Osteocyte (in vitro differentiated cells): Measurements from ENCODE around the gene SMARCE1. TPM values are rescaled to one million over a fixed set of nuclear protein-coding genes. Genes with fewer than 3 reads are reported as not detected.

Source experiments
- DNase-seq: peaks from one replicate; pipeline ENCODE4 v3.0.0; 2021; ENCODE audit warnings: mixed read lengths; ENCODE audit not compliant: unreplicated experiment; ENCODE audit errors: extremely low spot score
- H3K27ac Mint-ChIP-seq: one replicate; pipeline ENCODE4 v1.8.0; 2021; ENCODE audit warnings: mild to moderate bottlenecking, mixed read lengths; ENCODE audit not compliant: unreplicated experiment
- H3K27me3 Mint-ChIP-seq: one replicate; pipeline ENCODE4 v1.8.0; 2021; ENCODE audit warnings: mixed read lengths; ENCODE audit not compliant: unreplicated experiment
- H3K36me3 Mint-ChIP-seq: one replicate; pipeline ENCODE4 v1.8.0; 2021; ENCODE audit warnings: mixed read lengths; ENCODE audit not compliant: unreplicated experiment
- H3K4me1 Mint-ChIP-seq: one replicate; pipeline ENCODE4 v1.8.0; 2021; ENCODE audit warnings: mixed read lengths; ENCODE audit not compliant: unreplicated experiment
- H3K4me3 Mint-ChIP-seq: one replicate; pipeline ENCODE4 v1.8.0; 2021; ENCODE audit warnings: mild to moderate bottlenecking, moderate library complexity, mixed read lengths; ENCODE audit not compliant: unreplicated experiment
- H3K9me3 Mint-ChIP-seq: one replicate; pipeline ENCODE4 v1.8.0; 2021; ENCODE audit warnings: mixed read lengths; ENCODE audit not compliant: unreplicated experiment
- total RNA-seq: library from RNA; stranded (reverse); gene quantifications from 2 replicates; pipeline ENCODE4 v1.2.1, GENCODE V29; 2021
- TF ChIP-seq, protein P1 (sequence below): fragments of 200-600 bp; sonication (generic); IDR thresholded peaks from 2 replicates; pipeline ENCODE4 v1.5.0; 2021; ENCODE audit warnings: antibody characterized with exemption, mild to moderate bottlenecking, moderate library complexity

The SMARCE1 gene
- total RNA-seq, 1 donor from 2014 or later, result 145 TPM

DNA sequence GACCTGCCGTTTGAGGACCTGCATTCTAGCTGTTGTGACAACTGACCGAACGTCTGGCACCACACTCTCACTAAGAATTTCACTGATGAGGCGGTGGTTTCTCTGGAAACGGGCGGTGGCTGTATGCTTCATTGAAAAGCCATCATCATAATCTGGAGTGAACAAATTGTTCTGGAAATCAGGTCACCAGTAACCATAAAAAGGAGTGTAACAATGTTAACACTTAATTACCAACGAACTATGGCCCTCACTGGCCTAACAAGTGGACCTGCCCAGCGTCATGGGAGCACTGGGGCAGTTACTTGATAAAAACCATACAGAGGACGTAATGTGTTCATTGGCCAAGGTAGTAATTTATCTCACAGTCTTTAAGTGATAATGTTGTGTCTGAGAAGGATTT lies 15.4 kb downstream of the SMARCE1 start:
- H3K27ac Mint-ChIP-seq, result no peak overlapping the region
- TF ChIP-seq, protein P1, sequence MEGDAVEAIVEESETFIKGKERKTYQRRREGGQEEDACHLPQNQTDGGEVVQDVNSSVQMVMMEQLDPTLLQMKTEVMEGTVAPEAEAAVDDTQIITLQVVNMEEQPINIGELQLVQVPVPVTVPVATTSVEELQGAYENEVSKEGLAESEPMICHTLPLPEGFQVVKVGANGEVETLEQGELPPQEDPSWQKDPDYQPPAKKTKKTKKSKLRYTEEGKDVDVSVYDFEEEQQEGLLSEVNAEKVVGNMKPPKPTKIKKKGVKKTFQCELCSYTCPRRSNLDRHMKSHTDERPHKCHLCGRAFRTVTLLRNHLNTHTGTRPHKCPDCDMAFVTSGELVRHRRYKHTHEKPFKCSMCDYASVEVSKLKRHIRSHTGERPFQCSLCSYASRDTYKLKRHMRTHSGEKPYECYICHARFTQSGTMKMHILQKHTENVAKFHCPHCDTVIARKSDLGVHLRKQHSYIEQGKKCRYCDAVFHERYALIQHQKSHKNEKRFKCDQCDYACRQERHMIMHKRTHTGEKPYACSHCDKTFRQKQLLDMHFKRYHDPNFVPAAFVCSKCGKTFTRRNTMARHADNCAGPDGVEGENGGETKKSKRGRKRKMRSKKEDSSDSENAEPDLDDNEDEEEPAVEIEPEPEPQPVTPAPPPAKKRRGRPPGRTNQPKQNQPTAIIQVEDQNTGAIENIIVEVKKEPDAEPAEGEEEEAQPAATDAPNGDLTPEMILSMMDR, result no peak
- DNase-seq, result no peak
- no peaks in the 10 kb centered on the region for H3K27me3 Mint-ChIP-seq
- no peaks in the 10 kb centered on the region for H3K9me3 Mint-ChIP-seq
- H3K36me3 Mint-ChIP-seq, result peaks cover 72% of the 10 kb centered on the region
- H3K4me3 Mint-ChIP-seq, result no peak overlapping the region
- H3K4me1 Mint-ChIP-seq, result no peaks in the 10 kb centered on the region

DNA sequence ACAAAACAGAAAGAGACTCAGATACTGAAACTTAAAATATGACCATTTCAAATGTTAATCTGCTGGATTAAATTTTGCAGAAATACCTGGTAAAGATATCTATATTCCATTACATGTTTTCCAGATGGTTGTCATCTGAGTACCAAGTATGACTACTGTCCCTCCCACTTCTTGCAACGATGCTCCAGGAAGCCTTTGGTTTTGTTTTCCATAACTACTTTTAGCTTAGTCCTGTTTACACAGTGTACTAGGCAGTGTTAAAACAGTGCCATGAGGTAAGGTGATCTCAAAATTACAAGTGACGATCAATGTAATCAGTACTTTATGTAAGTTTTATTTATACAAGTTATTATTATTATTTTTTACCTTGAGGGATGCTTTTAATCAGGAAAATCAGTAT lies 17.8 kb downstream of the SMARCE1 start:
- TF ChIP-seq, protein P1, result no peak
- Mint-ChIP-seq H3K36me3 (peaks cover 58% of the 10 kb centered on the region), H3K27me3 (no peaks in the 10 kb centered on the region), H3K9me3 (no peaks in the 10 kb centered on the region), H3K4me1 (no peaks in the 10 kb centered on the region), H3K4me3 (no peak overlapping the region), H3K27ac (no peak overlapping the region)
- DNase-seq, result no peak

DNA sequence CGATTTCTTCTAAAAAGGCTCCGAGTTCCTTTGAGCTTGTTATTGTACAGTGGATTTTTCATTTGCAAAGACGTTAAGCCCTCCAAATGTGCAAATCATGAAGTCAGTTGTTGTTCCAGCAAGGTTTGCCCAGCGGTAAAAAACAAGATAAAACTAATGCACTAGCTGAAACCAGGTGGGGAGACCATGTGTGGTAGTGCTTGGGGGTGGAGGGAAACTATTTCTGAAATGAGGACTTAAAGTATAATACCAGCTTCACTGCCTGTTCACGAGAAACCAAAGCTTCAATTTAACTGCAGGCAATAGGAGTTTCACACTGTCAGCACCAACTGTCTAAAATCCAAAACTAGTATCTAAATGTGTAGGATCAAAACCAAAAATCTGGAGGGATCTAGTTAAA lies 22.3 kb downstream of the SMARCE1 start:
- Mint-ChIP-seq H3K4me1 (no peaks in the 10 kb centered on the region), H3K27ac (no peak overlapping the region), H3K27me3 (peaks cover 14% of the 10 kb centered on the region), H3K36me3 (peaks cover 30% of the 10 kb centered on the region), H3K4me3 (no peak overlapping the region), H3K9me3 (no peaks in the 10 kb centered on the region)
- no peak for DNase-seq
- TF ChIP-seq, protein P1, result no peak

DNA sequence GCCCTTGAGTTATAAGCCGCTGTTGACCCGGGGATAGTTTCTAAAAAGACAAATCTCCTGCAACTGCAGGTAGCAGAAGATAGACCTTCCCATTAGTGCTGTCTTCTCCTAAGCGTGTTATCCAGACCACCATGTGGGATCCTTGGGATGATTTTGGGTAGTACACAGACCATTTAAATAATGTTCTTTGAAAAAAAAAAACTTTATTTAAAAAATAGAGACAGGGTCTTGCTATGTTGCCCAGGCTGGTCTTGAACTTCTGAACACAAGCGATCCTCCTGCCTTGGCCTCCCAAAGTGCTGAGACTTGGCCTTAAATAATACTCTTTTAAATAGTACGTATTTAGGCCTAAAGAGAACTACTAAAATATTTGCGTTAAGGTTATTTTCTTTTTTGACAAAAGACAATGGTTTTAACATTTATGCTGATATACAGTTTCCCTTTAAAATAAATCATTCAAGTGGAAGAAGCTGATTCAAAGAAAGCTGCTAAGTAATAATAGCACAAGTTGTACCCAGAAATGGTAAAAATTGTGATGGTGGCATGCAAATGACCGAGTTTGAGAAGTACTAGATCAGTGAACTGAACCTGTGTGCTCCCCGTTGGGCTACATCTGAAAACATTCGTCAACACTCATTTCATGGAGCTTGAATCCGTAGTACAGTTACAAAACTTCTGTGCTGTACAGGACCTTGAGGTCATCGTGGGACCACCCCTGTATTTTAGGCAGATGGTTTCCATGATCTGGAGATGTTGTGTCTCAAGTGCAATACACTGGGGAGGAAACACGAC lies 24.0 kb downstream of the SMARCE1 start:
- H3K27me3 Mint-ChIP-seq, result peaks cover 22% of the 10 kb centered on the region
- H3K27ac Mint-ChIP-seq, result no peak overlapping the region
- H3K9me3 Mint-ChIP-seq, result no peaks in the 10 kb centered on the region
- H3K4me3 Mint-ChIP-seq, result no peak overlapping the region
- no peak for DNase-seq
- peaks cover 5% of the 10 kb centered on the region for H3K4me1 Mint-ChIP-seq
- H3K36me3 Mint-ChIP-seq, result peaks cover 15% of the 10 kb centered on the region
- TF ChIP-seq, protein P1, result no peak

DNA sequence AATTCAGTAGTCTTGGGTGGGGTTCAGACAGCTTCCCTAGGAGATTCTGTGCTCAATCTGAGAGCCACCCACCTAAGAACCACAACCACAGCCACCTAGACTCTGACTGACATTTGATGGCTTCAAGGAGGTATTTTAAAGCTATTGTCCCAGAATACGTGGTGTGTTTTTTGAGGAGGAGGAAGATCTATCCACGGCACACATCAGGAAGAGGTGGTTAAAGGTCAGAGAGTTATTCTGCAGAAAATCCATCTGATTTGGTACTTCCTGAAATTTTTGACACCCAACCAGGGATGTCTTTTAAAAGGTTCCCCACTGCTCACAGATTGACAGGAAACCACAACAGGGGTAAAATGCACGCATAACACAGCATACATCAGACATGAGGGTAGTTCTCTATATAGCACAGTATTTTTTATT lies 25.1 kb downstream of the SMARCE1 start:
- no peak overlapping the region for H3K27ac Mint-ChIP-seq
- TF ChIP-seq, protein P1, result no peak
- peaks cover 27% of the 10 kb centered on the region for H3K27me3 Mint-ChIP-seq
- peaks cover 5% of the 10 kb centered on the region for H3K4me1 Mint-ChIP-seq
- no peaks in the 10 kb centered on the region for H3K9me3 Mint-ChIP-seq
- H3K4me3 Mint-ChIP-seq, result no peak overlapping the region
- H3K36me3 Mint-ChIP-seq, result peaks cover 7% of the 10 kb centered on the region
- no peak for DNase-seq
